Activated CD4-positive, alpha-beta T cell treated with anti-CD3 and anti-CD28 coated beads, Interleukin-2, amount 50 U/mL, for 16 hours (primary cell): Measurements from ENCODE around the gene ADCY5.

Experiments
- DNase-seq: peaks from one replicate; pipeline ENCODE4 v3.0.0-alpha.2; 2020

The ADCY5 gene

GRCh38 chr3:123320221-123320620 lies 128.7 kb downstream of the ADCY5 start:
- no peak for DNase-seq

GRCh38 chr3:123319760-123320159 lies 129.1 kb downstream of the ADCY5 start:
- DNase-seq = no peak

GRCh38 chr3:123318374-123318773 lies 130.5 kb downstream of the ADCY5 start:
- DNase-seq = peak; percentile 31

DNA sequence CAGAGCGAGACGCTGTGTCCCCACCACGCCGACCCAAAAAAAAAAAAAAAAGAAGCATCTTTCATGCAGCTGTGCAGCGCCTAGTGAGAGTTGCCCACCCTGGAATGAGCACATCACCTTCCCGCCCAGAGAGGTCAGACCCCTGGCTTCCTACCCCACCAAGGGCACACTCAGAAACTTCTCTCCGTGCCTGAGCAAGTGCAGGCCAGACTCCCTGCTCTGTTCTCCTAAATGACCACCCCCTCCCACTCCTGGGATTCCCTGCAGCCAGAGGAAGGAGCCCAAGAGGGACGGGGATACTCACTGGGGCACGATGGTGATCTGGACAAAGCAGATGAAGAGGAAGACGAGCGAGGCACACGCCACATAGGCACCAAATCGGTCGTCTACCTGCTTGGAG lies 131.2 kb downstream of the ADCY5 start:
- no peak for DNase-seq

DNA sequence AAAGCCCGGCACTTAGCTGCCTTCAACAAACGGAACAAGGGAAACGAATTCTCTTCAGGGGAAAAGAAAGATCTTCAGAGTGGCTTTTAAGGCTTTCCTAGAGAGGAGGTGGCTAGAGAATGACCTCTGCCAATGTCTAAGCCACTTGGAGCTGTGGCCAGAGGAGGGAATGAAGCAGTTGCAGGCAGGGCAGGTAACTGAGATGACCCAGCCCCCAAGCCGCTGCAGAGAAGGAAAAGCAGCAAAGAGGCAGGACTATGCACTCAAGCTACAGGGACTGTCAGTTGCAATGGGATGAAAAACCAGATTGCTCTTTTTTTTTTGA lies 133.7 kb downstream of the ADCY5 start:
- no peak for DNase-seq

GRCh38 chr3:123314359-123315270 lies 134.3 kb downstream of the ADCY5 start:
- DNase-seq = no peak

DNA sequence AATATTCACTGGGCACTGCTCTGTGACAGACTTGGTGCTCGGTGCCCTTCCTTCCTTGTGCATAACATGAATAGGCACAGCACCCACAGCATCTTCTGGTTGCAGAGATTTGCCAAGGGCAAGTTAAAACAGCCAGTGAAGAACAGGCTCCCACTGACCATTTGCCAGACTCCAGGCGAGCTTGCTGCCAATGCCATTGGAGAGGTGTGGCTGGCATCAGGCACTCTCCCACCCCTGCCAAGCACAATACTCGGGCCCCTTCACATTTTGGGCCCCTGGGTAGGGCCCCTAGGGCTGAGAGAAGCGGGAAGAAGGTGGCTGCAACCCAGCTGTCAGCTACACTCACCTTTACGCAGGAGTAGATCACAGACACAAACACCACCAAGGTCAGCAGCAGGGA lies 135.0 kb downstream of the ADCY5 start:
- no peak for DNase-seq

DNA sequence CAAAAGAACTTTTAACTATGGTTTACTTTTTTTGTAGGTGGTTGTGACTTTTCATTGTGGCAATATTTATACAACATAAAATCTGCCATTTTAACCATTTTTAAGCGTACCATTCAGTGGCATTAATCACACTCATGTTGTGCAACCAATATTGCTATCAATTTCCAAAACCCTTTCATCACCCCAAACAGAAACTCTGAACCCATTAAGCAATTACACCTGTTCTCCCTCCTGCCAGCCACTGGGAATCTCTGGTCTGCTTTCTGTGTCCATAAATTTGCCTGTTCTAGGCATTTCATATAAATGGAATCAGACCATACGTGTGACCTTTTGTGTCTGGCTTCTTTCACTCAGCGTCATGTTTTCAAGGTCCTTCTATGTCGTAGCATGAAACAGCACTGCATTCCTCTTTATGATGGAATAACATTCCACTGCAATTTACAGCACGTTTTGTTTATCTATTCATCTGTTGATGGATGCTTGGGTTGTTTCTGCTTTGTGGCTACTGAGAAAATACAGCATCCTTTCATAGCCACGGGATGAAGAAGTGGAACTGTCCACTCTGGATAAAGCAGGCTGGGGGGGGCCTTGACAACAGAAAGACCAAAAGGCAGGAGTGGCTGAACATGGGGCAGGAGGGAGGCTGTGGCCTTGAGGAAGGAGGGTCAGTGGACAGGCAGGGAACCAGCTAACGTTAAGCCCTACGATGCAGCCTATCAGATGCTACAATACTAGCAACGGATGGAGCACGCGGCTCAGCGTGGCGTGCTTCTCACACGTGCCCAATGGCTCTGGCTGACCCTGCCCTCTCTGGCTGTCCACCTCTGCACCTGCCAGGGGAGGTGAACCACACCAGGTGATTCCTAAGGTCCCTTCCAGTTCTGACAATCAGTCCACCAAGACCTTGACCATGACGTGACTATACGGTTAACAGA lies 136.3 kb downstream of the ADCY5 start:
- DNase-seq = no peak

DNA sequence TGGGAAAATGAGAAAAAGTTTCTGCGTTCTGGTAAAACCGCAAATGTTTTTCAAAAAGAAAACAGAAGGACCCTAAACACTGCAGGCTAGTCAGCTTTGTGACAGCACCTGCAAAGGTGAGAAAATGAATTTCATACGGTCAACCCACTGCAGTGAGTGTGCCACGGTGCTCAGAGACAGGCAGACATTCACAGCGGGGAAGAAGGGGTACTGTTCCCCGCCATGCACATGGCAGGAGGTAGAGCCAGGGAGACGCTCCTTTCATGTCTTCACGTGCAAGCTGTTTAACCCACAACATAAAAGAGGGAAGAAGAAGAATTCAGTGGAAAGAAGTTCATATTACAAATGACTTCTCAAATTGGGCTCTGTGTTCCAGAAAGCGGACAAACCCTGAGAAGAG lies 137.7 kb downstream of the ADCY5 start:
- no peak for DNase-seq

- no peak for DNase-seq
These were observed 138.1 kb downstream of the ADCY5 start for GRCh38 chr3:123310741-123311140.

DNA sequence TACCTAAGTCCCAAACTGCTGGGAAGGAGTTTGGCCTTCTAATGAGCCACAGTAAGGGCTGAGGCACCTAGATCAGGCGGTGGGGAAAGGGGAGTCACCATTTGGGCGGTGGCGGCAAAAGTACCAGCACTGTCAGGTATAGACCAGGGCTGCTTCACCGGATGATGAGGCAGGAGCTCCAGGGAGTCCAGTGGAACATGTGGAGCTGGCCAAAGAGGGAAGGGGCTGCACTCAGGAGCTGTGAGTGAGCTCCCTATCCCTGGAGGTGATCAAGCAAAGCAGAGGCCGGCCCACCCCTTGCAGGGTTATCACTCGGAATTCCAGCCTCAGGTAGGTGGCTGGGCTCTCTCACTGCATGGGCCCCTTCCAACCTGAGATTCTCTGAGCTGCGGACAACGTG lies 138.7 kb downstream of the ADCY5 start:
- no peak for DNase-seq

- no peak for DNase-seq
These were observed 141.8 kb downstream of the ADCY5 start for GRCh38 chr3:123307064-123307463.

GRCh38 chr3:123305192-123305591 lies 143.7 kb downstream of the ADCY5 start:
- no peak for DNase-seq

GRCh38 chr3:123303976-123304560 lies 144.8 kb downstream of the ADCY5 start:
- no peak for DNase-seq

DNA sequence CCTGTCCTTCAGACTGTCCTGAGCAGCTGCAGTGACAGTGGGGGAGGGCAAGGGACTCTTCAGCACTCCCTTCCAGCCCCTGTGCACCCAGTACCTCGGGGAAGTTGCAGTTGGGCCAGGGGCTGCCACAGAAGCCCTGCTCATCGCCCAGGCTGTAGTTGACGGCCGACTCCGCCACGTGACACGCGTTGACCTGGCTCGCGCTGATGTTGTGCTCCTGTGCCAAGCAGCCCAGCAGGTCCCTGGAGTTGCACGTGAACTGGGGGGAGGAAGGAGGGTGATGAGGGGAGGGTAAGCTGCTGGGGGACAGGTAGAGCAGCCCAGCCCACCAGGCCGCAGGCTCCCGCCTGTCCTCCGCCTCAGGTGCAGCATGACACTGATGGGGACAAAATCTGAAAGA lies 145.9 kb downstream of the ADCY5 start:
- DNase-seq = no peak

DNA sequence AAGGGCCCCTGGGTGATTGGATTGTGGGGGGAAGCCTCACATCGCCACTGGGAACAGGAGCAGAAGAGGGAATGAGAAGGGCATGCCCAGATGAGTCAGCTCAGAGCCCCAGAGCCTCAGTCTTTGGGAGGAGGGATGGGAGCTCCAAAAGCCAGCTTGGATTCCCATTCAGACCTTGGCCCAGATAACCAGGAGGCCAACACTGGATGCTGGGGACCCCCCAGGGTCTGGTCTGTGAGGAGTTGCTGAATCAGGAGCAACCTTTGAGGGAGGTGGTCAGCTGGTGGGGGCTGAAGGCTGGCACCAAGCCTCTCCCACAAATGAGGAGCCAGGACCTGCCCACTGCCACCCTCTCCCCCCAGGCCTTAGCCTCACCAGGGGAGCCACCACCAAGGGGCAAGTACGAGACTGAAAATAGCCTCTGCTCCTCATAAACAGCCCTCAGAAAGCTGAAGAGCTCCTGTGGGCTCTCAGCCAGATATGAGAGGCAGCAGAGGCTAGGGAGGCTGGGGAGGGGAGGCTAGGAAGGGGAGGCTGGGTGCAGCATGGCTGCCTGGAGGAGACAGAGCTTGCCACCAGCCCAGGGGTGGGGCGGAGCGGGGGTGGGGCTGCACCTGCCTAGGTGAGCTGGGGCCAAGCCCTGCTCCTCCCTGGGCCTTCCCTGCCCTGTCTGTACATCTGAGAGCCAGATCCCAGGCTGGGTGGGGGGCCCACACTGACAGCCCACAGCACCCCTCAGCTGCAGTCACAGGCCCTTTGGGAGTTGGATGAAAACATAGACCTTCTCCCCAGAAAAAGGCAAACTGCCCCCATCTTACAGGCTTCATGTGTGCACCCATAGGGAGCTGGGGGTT lies 147.3 kb downstream of the ADCY5 start:
- no peak for DNase-seq

- no peak for DNase-seq
These were observed 148.3 kb downstream of the ADCY5 start for GRCh38 chr3:123300583-123300982.

- no peak for DNase-seq
These were observed 148.8 kb downstream of the ADCY5 start for GRCh38 chr3:123300056-123300455.

GRCh38 chr3:123299581-123299980 lies 149.3 kb downstream of the ADCY5 start:
- no peak for DNase-seq

DNA sequence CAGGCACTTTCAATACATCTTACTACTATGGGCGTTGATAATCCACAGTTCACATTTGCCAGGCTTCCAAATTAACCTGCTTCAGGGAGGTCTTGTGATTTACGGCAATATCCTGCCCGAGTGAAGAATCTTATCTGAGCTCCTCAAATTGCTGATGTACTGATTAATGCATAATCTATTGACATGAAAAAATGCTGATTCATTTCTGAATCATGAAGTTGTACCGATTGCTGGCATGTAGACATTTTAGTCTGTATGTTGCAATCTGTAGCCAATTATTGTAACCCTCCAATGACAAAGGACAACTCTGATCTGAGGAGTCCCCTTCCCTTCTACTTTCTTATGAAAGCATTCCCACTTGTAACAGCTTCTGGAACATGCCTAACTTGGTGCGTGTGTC lies 150.0 kb downstream of the ADCY5 start:
- no peak for DNase-seq

DNA sequence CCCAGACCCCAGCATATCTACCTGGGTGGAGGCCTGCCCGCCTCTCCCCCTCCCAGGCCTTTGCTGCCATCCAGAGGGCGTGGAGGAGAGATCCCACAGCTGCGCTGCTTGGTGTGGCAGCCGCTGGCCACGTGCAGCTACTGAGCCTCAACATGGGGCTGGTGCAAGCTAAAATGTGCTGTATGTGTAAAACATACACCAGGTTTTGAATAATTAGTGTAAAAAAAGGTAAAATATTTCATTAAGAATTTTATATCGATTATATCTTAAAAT lies 151.3 kb downstream of the ADCY5 start:
- DNase-seq = no peak

GRCh38 chr3:123296836-123297626 lies 151.9 kb downstream of the ADCY5 start:
- DNase-seq = no peak
